Heart left ventricle (tissue), 13 donors: ENCODE measurements around the gene POTEH.
"Not testable (repeated sequence)": the region's sequence is repeated elsewhere in the genome, so short reads cannot be mapped to it uniquely, and the experiment has no call there.

Experiments
- POLR2A ChIP-seq, 2 donors: fragments of 450-650 bp; IDR thresholded peaks; one replicate each; pipeline ENCODE4 v1.6.1; 2017; ENCODE audit warnings: antibody characterized with exemption in 2 of 2, mild to moderate bottlenecking in 2 of 2, moderate library complexity in 2 of 2
- TF ChIP-seq, protein P1 (sequence below), 12 donors: fragments of 200-600 bp; sonication (generic) in 4 of 12; IDR thresholded peaks; one replicate each; pipeline versions ENCODE4 v1.5.0 to v1.8.0; 2018 to 2022; ENCODE audit warnings: antibody characterized with exemption in 12 of 12, mild to moderate bottlenecking in 5 of 12
- donor health status: ischemic (EF 13 %, LVEDD 7.1; RV severe dilation, severe dysfunction).
- donor health status: DM: no; HTN: yes; CAD: no.
- donor health status: DM: no; HTN: no; CAD: no.
- donor health status: ischemic (EF 25% LVEDD 6.9; RV normal size, moderate dysfunction).
- donor health status: ischemic (EF 25% LVEDD 5.7; RV mildly dilated, moderate dysfunction).
- donor health status: ischemic (EF 35%, LVEDD 5.7; RV mildly dilated, moderate dysfunction).
- donor health status: nonischemic (EF 11% LVEDD 7.7; RV severe dilation, severe dysfunction).
- donor health status: DM: yes; HTN: yes; CAD: no.
- donor health status: PGD.
- donor health status: ischemic (EF 29% LVEDD 5.4; RV normal size, mild dysfunction).
- donor health status: nonischemic (EF 23%, LVEDD 6.1; RV moderate dilation, normal function).

DNA sequence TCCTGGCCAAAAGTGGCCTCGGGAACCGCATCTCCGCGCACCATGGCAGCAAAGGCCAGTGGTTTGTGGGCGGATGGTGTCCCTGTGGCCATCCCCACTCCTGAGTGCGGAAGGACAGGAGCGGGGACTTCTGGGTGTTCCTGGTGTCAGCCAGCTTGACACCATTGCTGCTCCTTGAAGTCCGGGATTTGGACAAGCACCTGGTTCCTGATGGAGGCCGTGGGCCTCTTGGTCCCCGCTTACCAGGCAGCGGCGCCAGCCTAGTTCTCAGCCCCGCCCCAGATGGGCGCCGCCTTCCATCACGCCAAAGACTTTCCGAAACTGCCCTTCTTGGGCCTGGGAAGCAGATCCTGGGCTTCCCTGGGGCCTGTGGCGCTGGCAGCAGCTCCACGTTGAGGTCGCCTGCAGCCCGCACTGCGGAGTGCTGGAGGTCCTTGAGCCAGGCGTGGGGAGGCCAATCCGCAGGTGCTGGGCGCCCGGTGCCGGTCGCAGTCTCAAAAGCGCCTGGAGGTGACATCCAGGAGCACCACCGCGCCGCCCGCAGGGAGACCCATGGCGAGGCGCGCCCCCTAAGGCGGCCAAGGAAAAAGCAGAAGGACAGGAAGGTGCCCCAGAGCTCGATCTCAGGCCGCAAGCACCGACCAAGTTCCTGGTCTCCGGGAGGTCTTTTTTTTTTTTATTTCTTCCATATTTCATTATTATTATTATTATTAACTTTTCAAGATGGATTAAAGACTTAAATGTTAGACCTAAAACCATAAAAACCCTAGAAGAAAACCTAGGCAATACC, 59.5 kb downstream of the POTEH start:
- TF ChIP-seq, protein P1, sequence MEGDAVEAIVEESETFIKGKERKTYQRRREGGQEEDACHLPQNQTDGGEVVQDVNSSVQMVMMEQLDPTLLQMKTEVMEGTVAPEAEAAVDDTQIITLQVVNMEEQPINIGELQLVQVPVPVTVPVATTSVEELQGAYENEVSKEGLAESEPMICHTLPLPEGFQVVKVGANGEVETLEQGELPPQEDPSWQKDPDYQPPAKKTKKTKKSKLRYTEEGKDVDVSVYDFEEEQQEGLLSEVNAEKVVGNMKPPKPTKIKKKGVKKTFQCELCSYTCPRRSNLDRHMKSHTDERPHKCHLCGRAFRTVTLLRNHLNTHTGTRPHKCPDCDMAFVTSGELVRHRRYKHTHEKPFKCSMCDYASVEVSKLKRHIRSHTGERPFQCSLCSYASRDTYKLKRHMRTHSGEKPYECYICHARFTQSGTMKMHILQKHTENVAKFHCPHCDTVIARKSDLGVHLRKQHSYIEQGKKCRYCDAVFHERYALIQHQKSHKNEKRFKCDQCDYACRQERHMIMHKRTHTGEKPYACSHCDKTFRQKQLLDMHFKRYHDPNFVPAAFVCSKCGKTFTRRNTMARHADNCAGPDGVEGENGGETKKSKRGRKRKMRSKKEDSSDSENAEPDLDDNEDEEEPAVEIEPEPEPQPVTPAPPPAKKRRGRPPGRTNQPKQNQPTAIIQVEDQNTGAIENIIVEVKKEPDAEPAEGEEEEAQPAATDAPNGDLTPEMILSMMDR (IDR thresholded peaks at IDR 0.05) = not testable (repeated sequence)
- TF ChIP-seq POLR2A (IDR thresholded peaks at IDR 0.05) = not testable (repeated sequence)
